GM19395 (cell line): Measurements from ENCODE around the gene TTR.

Experiments
- ATAC-seq: cut with Tn5 transposase; IDR thresholded peaks from one replicate; pipeline ENCODE4 v1.9.1; 2021; ENCODE audit warnings: mild to moderate bottlenecking, moderate library complexity; ENCODE audit not compliant: unreplicated experiment

TTR gene

DNA sequence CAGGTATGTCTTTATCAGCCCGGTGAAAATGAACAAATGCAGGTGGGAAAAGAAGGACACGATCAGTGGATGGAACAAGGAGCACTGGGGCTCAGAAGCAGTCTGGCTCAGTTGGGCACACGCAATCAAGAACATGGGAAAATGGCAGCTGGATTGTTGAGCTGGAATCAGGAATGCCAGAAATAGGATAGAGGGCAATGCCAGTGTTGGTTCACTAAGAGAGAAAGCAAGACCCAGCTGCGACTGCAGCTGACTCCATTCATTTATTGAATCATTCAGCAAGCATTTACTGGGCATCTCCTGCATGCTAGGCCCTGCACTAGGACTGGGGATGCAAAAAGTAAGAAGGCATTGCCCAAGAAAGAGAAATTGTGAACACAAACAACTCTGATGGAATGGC lies 13.6 kb upstream of the TTR start:
- ATAC-seq = no peak

DNA sequence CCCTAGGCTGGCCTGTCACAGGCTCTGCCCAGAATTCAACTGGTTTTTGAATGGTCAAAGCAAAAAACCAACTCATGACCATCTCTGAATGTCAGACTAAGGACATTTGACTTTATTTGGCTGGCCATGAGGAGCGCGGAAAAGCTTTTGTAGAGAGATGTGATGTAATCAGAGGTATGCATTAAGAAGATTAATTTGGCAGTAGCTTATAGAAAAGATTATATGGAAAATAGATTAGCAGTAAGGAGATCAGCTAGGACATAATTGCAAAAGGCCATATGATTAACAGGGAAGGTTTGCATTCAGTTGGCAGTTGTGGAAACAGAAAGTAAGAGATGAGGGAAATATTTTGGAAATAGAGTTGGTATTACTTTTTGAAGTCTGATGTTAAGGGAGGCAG lies 12.3 kb upstream of the TTR start:
- ATAC-seq = no peak

DNA sequence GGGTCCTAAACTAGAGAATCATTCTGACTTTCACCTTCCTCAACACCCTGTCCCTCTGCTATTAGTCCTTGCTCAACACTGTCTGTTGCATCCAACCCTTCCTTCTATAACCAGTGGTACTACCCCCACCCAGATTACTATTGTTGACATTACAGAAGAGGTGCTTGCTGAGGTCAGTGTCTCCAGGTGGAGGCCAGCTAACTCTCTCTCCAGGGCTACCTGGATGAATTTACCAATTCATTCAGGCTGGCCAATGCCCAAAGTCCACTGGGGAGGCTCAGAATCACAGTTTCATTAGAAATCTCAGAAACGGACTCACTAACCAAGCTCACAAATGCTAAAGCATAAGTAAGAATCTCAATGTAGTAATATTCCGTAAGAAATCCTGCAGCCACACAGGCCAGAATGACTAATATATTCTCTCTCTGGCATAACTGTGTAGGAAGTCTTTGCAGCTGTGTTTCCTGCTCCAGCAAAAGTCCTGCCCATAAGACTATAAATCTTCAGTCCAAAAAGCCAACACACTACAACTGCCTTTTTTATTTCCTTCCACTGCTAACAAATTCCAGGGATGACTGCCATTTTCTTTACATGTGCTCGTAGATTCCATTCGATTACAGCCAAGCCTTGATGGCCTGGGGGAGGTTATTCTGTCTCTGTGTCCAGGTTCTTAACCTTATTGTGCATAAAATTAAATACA lies 10.0 kb upstream of the TTR start:
- no peak for ATAC-seq

DNA sequence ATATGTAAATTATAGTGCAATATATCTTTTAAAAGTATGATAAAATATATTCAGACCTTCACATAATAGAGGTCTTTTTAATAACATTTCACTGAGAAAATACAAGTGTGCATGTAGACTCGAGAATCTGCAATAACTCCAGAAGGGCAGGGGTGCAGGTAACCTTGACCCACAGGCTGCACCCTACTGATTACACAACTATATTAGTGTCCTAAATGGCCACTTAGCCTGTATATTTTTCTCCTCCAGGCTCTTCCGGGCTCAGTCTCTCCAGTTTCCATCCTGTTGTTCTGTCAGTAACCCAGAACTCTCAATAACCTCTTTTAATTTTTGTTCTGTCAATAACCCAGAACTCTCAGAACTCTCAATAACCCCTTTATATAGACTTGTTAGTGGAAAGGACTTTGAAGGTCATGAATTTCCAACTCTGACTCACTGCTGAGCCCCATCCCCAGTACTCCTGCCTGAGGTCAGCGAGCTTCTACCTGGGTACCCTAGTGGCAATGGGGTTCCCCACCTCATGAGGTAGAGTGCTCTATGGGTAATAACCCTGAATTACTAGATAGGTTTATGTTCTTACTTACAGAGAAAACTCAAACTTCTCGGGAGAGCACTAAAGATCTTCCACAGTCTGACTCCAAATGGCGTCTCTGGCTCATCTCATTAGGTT lies 8.4 kb upstream of the TTR start:
- no peak for ATAC-seq

DNA sequence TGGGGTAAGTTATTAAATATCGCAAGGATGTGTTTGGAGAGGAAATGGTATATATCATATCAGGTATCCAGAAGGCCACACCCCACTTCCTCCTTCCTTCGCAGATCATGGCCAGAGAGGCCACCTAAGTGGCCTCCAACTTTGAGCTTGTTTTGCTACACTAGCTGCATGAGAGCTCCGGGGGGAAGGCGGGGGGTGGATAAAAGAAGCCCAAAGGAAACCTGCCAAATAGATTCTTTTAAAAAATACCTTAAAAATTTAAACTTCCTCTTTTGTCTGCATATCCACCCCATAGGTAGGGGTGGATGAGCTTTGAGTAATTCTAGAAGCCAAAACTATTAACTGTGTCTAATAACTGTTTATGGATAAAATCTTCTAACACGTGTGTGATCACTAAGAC lies 5.7 kb upstream of the TTR start:
- no peak for ATAC-seq

DNA sequence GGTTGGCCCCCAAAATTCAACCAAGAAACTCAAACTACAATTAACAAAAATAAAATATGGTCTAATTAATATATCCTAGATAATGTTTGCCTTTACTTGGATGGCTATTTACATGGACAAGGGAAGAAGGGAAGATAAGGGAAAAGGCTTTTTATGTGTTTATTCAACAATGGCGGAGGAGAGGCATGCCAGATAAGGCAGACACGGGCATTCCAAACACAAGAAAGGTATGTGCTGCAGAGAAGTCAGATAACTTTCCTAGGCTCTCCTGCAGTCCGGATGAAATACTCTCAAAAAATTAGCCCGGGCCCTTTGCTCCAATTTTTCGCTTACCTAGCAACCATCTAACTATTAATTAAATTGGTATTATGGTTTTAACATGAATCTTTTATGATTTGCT lies 5.1 kb upstream of the TTR start:
- ATAC-seq = no peak

DNA sequence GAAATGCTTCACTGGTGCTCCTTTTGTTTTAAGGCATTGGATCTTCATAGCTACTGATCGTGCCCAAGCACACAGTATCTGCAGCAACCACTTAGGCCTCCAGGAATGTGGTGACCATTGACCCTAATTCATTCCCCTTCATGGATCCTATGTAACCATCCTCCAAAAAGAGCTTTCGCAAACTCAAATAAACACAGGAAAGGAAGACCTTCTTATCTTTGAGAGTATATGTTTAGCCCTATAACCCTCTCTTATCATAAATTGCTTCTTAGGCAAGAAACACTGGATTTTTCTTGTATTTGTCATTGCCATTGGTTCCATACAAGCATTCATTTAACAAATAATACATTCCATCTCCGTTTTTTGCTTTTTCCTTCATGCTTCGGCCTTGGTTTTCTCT lies 4.1 kb upstream of the TTR start:
- no peak for ATAC-seq

DNA sequence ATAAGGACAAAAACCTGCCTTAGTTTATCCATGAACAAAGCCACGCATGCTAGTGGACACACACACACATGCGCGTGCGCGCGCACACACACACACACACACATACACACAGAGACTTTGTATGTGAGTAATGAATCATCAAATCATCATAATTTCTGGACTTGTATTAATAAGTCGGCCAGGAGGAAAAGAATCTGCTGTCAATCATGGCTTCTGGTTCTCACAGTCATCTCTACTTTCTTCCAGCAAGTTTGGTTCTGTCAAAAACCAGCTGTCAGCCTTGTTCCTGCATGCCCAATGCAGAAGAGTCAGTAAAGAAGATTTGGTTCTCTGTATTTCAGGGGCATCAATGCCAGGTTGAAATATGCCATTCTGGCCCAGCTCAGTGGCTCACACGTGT lies 1.1 kb upstream of the TTR start:
- no peak for ATAC-seq

DNA sequence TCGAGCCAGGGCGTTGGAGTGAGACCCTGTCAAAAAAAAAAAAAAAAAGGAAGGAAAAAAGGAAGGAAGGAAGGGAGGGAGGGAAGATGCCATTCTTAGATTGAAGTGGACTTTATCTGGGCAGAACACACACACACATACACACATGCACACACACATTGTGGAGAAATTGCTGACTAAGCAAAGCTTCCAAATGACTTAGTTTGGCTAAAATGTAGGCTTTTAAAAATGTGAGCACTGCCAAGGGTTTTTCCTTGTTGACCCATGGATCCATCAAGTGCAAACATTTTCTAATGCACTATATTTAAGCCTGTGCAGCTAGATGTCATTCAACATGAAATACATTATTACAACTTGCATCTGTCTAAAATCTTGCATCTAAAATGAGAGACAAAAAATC lies 564 bp upstream of the TTR start:
- ATAC-seq = no peak

DNA sequence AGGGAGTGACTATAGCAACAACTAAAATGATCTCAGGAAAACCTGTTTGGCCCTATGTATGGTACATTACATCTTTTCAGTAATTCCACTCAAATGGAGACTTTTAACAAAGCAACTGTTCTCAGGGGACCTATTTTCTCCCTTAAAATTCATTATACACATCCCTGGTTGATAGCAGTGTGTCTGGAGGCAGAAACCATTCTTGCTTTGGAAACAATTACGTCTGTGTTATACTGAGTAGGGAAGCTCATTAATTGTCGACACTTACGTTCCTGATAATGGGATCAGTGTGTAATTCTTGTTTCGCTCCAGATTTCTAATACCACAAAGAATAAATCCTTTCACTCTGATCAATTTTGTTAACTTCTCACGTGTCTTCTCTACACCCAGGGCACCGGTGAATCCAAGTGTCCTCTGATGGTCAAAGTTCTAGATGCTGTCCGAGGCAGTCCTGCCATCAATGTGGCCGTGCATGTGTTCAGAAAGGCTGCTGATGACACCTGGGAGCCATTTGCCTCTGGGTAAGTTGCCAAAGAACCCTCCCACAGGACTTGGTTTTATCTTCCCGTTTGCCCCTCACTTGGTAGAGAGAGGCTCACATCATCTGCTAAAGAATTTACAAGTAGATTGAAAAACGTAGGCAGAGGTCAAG lies 955 bp downstream of the TTR start:
- no peak for ATAC-seq

DNA sequence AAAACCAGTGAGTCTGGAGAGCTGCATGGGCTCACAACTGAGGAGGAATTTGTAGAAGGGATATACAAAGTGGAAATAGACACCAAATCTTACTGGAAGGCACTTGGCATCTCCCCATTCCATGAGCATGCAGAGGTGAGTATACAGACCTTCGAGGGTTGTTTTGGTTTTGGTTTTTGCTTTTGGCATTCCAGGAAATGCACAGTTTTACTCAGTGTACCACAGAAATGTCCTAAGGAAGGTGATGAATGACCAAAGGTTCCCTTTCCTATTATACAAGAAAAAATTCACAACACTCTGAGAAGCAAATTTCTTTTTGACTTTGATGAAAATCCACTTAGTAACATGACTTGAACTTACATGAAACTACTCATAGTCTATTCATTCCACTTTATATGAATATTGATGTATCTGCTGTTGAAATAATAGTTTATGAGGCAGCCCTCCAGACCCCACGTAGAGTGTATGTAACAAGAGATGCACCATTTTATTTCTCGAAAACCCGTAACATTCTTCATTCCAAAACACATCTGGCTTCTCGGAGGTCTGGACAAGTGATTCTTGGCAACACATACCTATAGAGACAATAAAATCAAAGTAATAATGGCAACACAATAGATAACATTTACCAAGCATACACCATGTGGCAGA lies 3.6 kb downstream of the TTR start:
- ATAC-seq = no peak

DNA sequence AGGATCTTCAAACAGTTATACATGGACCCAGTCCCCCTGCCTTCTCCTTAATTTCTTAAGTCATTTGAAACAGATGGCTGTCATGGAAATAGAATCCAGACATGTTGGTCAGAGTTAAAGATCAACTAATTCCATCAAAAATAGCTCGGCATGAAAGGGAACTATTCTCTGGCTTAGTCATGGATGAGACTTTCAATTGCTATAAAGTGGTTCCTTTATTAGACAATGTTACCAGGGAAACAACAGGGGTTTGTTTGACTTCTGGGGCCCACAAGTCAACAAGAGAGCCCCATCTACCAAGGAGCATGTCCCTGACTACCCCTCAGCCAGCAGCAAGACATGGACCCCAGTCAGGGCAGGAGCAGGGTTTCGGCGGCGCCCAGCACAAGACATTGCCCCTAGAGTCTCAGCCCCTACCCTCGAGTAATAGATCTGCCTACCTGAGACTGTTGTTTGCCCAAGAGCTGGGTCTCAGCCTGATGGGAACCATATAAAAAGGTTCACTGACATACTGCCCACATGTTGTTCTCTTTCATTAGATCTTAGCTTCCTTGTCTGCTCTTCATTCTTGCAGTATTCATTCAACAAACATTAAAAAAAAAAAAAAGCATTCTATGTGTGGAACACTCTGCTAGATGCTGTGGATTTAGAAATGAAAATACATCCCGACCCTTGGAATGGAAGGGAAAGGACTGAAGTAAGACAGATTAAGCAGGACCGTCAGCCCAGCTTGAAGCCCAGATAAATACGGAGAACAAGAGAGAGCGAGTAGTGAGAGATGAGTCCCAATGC lies 4.6 kb downstream of the TTR start:
- ATAC-seq = no peak

DNA sequence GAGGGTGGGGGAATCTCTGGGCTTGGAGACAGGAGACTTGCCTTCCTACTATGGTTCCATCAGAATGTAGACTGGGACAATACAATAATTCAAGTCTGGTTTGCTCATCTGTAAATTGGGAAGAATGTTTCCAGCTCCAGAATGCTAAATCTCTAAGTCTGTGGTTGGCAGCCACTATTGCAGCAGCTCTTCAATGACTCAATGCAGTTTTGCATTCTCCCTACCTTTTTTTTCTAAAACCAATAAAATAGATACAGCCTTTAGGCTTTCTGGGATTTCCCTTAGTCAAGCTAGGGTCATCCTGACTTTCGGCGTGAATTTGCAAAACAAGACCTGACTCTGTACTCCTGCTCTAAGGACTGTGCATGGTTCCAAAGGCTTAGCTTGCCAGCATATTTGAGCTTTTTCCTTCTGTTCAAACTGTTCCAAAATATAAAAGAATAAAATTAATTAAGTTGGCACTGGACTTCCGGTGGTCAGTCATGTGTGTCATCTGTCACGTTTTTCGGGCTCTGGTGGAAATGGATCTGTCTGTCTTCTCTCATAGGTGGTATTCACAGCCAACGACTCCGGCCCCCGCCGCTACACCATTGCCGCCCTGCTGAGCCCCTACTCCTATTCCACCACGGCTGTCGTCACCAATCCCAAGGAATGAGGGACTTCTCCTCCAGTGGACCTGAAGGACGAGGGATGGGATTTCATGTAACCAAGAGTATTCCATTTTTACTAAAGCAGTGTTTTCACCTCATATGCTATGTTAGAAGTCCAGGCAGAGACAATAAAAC lies 6.5 kb downstream of the TTR start:
- ATAC-seq = no peak

DNA sequence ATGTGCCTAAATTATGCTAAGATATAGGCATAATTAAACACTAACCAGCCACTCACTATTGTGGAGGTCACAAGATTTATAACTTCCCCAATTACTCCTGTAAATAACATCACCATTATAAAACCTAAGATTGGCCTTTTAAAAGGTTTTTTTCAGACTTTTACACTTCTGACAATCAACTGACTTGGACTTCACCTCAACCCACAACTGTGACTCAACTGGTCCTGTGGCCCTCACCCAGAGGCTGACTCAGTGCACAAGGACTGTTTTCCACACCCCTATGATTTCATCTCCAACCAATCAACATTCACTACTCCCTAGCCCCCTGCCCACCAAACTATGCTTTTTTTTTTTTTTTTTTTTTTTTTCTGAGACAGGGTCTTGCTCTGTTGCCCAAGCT lies 11.6 kb downstream of the TTR start:
- no peak for ATAC-seq

DNA sequence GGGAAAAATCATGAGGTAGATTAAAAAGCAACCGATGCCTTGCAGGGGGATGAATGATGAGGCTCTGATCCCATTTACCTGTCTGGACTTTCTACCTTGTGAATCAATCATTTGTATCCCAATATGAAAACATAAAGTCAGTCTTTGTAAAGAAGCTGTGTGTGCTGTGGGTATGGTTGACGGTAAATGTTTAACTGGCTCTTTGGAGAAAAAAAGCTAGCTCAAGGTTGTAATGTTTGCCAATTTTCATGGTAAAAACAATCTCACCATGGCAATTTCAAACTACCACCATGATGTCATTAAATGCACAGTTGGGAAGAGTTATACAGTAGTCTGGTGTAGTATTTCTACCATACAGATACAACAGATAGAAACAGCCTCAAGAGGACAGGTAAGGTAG lies 14.6 kb downstream of the TTR start:
- no peak for ATAC-seq

DNA sequence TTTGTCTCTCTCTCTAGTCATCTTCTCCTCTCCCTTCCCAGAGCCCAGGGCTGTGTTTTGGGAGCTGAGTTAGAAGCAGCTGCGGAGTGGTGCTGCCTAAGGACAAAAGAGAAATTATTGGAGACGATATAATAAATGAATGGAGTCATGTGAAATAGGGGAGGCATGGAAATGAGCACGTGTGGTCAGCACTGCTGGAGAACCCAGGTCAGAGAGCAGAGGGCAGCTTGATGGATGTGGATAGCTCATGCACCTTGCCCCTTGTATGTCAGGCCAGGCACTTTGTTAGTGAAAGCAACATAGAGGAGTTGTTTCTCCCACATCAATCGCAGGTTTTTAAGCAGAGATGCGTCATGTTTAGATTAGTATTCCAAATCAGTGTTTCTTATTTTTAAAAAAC lies 15.7 kb downstream of the TTR start:
- ATAC-seq = no peak

DNA sequence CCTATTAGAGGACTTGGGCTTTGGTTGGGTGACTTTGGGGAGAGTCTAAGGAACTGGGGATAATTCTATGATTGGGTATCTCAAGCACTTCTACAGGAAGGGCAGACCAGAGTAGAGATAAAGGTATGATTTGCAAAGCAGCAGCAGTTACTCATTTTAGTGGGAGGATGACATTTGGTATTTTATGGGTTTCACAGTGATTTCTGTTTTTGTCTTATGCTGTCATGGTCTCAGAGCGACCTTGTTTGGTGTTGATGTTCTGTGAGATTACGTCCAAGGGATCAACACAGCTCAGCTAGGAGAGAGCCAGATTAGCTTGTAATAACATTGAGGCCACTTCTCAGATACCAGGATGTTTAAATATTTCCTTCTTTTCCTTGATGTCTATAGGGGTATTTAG lies 18.2 kb downstream of the TTR start:
- ATAC-seq = no peak

DNA sequence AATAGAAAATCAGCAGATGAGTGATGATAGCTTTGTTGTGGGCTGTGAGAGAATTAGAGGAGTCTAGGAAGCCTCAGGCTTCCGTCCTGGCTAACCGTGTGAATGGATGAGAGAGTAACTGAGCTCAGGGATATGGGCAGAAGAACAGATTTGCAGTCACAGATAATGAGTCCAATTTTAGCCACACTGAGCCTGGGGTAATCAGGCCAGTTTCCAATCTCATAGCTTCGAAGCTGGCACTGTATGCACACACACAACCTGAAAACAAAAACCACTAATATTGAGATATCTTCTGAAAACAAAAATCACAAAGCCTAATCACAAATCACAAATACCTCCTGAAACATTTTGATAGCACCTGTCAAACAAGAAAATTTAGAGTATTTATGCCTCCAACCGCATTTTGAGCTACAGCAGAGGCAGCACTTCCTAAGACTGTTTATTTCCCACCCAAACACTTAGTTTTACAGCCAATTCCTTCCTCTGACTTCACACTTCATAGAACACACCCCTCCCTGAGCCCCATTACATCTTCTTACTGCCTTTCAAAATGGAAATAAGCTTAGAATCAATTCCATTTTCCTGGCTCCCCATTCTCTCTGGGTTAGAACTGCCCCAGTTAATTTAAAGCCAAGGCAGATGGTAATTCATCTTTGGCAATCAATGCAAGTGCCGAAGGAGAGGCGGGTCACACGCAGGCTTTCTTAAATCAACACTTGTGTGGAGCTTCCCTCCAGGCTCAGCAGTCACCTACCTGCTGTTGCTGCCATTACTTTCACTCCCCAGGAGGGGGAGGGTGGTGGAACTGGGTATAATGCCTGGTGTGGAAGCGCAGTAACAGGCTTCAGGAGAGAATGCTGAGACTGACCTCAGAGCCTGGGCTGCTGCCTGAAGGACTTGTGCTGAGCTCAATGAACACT lies 18.9 kb downstream of the TTR start:
- no peak for ATAC-seq

DNA sequence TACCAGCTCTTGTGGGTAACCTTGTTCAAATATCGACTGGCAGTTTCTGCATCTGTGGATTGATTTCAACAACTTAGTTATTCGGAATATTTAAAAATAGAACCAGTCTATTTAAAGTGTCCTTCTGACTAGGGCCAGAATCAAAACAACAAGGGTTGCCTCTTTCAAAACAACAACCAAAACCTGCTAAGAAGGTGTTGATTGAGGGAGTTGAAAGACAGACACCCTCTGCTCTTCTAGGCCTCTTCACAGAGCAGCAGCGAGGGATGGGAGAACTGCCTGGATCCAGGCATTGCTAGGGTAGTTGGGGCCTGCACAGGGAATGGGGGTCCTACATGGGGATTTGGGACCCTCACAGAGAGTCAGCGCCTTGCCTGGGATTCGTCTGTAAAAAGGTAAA lies 19.8 kb downstream of the TTR start:
- ATAC-seq = no peak
